ENCODE results near the gene FCHSD2. TPM values are rescaled to one million over a fixed set of nuclear protein-coding genes. Genes with fewer than 3 reads are reported as not detected.

The FCHSD2 gene
- total and polyA plus RNA-seq, 2 of the 8 experiments (the other 6 are each of a cell fraction or from before 2014, with no cell fraction given): 4.1 to 7.8 TPM

- POLR2A ChIA-PET (ENCODE audit: partially characterized antibody): no interaction called here
- no peaks in the 10 kb centered on the region for H3K79me1 ChIP-seq (ENCODE audit: low read depth, low read length)
- no peaks in the 10 kb centered on the region; a peak in 1 of 7 replicates for H3K27me3 ChIP-seq (replicated peaks in 1 of 4; ENCODE audit: control insufficient read depth in 3 of 4, extremely low read depth in 1 of 4, insufficient read depth in 3 of 4, low read length in 3 of 4)
- H2BK20ac ChIP-seq (ENCODE audit: low read length): no peak overlapping the region
- no peak overlapping the region for H4K8ac ChIP-seq (ENCODE audit: extremely low read depth, insufficient read depth, low read length)
- no peak overlapping the region for H3K18ac ChIP-seq (ENCODE audit: extremely low read depth, low read length)
- FAIRE-seq (no peak), DNase-seq (ENCODE audit: low read depth in 1 of 2, low spot score in 2 of 2) (no peak)
- H2BK120ac ChIP-seq (replicated peaks; ENCODE audit: low read depth, low read length): no peak overlapping the region
- H3K14ac ChIP-seq (ENCODE audit: insufficient read length): no peak overlapping the region
- no peaks in the 10 kb centered on the region; the same call in 1 of the 2 replicates for H3K23me2 ChIP-seq (ENCODE audit: low read depth, low read length)
- H3K4me1 ChIP-seq (replicated peaks in 1 of 4; ENCODE audit: control insufficient read depth in 3 of 4, insufficient read depth in 4 of 4, low read length in 3 of 4): no peaks in the 10 kb centered on the region
- no peak overlapping the region for H2AFZ ChIP-seq (ENCODE audit: low read length)
- H3K36me3 ChIP-seq (ENCODE audit: control insufficient read depth in 2 of 4, insufficient read depth in 4 of 4, low read length in 3 of 4): no peaks in the 10 kb centered on the region
- H3K56ac ChIP-seq (replicated peaks; ENCODE audit: insufficient read length, low read depth, low read length): no peak overlapping the region
- no peaks in the 10 kb centered on the region for H4K20me1 ChIP-seq (replicated peaks in 1 of 2; ENCODE audit: control insufficient read depth in 1 of 2, insufficient read depth in 2 of 2, low read length in 2 of 2)
- no peak overlapping the region for H3K4ac ChIP-seq (replicated peaks; ENCODE audit: insufficient read length, low read depth, low read length)
- no peaks in the 10 kb centered on the region for H3K79me2 ChIP-seq (ENCODE audit: control insufficient read depth in 1 of 2, insufficient read depth in 2 of 2, low read length in 2 of 2)
- CTCF ChIA-PET (ENCODE audit: partially characterized antibody): interaction anchor here (0.6 kb wide), 1 partner anchor 590 kb away, joined by 3 read pairs; no protein-coding TSS in a partner anchor
- no peak overlapping the region for H3K27ac ChIP-seq (ENCODE audit: low read depth, low read length)
- no peak overlapping the region for H3K4me2 ChIP-seq (ENCODE audit: insufficient read depth in 1 of 2, low read depth in 2 of 2, low read length in 2 of 2)
- H2AK5ac ChIP-seq (ENCODE audit: low read depth, low read length): no peak overlapping the region
- no peak overlapping the region for H3K4me3 ChIP-seq (ENCODE audit: extremely low read depth in 1 of 4, insufficient read depth in 2 of 4, low read depth in 3 of 4, low read length in 4 of 4)
- no peaks in the 10 kb centered on the region for H3K9me3 ChIP-seq (ENCODE audit: insufficient read depth in 2 of 2, low read depth in 1 of 2, low read length in 1 of 2)
- no peak overlapping the region for H2BK5ac ChIP-seq (ENCODE audit: low read depth, low read length)
- 100% methylated on average over 3 of the region's 3 CpGs; no CpG with 5 or more reads in 1 of the 2 experiments for WGBS, 2 experiments (ENCODE audit: extremely low coverage in 1 of 2, insufficient coverage in 1 of 2, insufficient read length in 1 of 2, insufficient replicate concordance in 2 of 2, low coverage in 1 of 2, low lambda C conversion rate in 2 of 2, missing lambda C conversion rate in 1 of 2)
- H3K9ac ChIP-seq (replicated peaks in 1 of 4; ENCODE audit: extremely low read depth in 1 of 4, low read depth in 3 of 4, low read length in 3 of 4): no peak overlapping the region
- H4K5ac ChIP-seq (ENCODE audit: insufficient read length, low read depth, low read length): no peak overlapping the region
- H4K91ac ChIP-seq (replicated peaks; ENCODE audit: insufficient read length, low read length): no peak overlapping the region
- no peak for TF ChIP-seq SP2 (IDR thresholded peaks at IDR 0.05; ENCODE audit: low read length)
- TF ChIP-seq CREB1 (IDR thresholded peaks at IDR 0.05): no peak
- TF ChIP-seq RBBP5 (IDR thresholded peaks at IDR 0.05; ENCODE audit: borderline replicate concordance, low read depth, low read length): no peak
- no peak for TF ChIP-seq RXRA (IDR thresholded peaks at IDR 0.05; ENCODE audit: insufficient read depth, low read depth, low read length)
- TF ChIP-seq, protein P1, sequence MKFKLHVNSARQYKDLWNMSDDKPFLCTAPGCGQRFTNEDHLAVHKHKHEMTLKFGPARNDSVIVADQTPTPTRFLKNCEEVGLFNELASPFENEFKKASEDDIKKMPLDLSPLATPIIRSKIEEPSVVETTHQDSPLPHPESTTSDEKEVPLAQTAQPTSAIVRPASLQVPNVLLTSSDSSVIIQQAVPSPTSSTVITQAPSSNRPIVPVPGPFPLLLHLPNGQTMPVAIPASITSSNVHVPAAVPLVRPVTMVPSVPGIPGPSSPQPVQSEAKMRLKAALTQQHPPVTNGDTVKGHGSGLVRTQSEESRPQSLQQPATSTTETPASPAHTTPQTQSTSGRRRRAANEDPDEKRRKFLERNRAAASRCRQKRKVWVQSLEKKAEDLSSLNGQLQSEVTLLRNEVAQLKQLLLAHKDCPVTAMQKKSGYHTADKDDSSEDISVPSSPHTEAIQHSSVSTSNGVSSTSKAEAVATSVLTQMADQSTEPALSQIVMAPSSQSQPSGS (IDR thresholded peaks at IDR 0.05; ENCODE audit: low read length): no peak
- TF ChIP-seq ASH2L (IDR thresholded peaks at IDR 0.05; ENCODE audit: low read length): no peak
- TF ChIP-seq CBX8 (IDR thresholded peaks at IDR 0.05; ENCODE audit: borderline replicate concordance, low read depth, low read length): no peak
- TF ChIP-seq TBP (IDR thresholded peaks at IDR 0.05; ENCODE audit: low read depth, low read length): no peak
- no peak for TF ChIP-seq GABPA (IDR thresholded peaks at IDR 0.05; ENCODE audit: borderline replicate concordance, insufficient read depth, low read length)
- no peak overlapping the region for H2BK12ac ChIP-seq (ENCODE audit: low read depth, low read length)
- H2BK15ac ChIP-seq (ENCODE audit: low read length): no peak overlapping the region
- no peak overlapping the region for H3K23ac ChIP-seq (ENCODE audit: insufficient read length)
Observed at GRCh38 chr11:73004088-73004487, 138.0 kb downstream of the FCHSD2 start.
